HT1080 (cell line): ENCODE results near the gene CEP290. TPM values are rescaled to one million over a fixed set of nuclear protein-coding genes. Genes with fewer than 3 reads are reported as not detected.

Experiments
- DNase-seq: peaks from one replicate; pipeline ENCODE4 v3.0.0-alpha.2; 2015; ENCODE audit warnings: low read depth
- polyA plus RNA-seq, 2 experiments: library from polyadenylated mRNA; depleted of rRNA; stranded (reverse); fragments of >200 nt; gene quantifications; 2 replicates each; pipeline ENCODE4 v1.2.3, GENCODE V29; 2015
- total RNA-seq: library from RNA; depleted of rRNA; stranded (reverse); fragments of >200 nt; shearing (Covaris generic); gene quantifications from 2 replicates; pipeline ENCODE4 v1.2.3, GENCODE V29; 2014; rRNA removed

Gene CEP290, protein sequence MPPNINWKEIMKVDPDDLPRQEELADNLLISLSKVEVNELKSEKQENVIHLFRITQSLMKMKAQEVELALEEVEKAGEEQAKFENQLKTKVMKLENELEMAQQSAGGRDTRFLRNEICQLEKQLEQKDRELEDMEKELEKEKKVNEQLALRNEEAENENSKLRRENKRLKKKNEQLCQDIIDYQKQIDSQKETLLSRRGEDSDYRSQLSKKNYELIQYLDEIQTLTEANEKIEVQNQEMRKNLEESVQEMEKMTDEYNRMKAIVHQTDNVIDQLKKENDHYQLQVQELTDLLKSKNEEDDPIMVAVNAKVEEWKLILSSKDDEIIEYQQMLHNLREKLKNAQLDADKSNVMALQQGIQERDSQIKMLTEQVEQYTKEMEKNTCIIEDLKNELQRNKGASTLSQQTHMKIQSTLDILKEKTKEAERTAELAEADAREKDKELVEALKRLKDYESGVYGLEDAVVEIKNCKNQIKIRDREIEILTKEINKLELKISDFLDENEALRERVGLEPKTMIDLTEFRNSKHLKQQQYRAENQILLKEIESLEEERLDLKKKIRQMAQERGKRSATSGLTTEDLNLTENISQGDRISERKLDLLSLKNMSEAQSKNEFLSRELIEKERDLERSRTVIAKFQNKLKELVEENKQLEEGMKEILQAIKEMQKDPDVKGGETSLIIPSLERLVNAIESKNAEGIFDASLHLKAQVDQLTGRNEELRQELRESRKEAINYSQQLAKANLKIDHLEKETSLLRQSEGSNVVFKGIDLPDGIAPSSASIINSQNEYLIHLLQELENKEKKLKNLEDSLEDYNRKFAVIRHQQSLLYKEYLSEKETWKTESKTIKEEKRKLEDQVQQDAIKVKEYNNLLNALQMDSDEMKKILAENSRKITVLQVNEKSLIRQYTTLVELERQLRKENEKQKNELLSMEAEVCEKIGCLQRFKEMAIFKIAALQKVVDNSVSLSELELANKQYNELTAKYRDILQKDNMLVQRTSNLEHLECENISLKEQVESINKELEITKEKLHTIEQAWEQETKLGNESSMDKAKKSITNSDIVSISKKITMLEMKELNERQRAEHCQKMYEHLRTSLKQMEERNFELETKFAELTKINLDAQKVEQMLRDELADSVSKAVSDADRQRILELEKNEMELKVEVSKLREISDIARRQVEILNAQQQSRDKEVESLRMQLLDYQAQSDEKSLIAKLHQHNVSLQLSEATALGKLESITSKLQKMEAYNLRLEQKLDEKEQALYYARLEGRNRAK (N-terminal part only)
- total RNA-seq: 5.7 and 5.8 TPM in 2 replicates
- polyA plus RNA-seq (2015; cell fraction: cytosol; rRNA removed): 6.0 and 10.3 TPM in 2 replicates
- polyA plus RNA-seq (2015; cell fraction: nucleus; rRNA removed): 19.0 and 20.7 TPM in 2 replicates

DNA sequence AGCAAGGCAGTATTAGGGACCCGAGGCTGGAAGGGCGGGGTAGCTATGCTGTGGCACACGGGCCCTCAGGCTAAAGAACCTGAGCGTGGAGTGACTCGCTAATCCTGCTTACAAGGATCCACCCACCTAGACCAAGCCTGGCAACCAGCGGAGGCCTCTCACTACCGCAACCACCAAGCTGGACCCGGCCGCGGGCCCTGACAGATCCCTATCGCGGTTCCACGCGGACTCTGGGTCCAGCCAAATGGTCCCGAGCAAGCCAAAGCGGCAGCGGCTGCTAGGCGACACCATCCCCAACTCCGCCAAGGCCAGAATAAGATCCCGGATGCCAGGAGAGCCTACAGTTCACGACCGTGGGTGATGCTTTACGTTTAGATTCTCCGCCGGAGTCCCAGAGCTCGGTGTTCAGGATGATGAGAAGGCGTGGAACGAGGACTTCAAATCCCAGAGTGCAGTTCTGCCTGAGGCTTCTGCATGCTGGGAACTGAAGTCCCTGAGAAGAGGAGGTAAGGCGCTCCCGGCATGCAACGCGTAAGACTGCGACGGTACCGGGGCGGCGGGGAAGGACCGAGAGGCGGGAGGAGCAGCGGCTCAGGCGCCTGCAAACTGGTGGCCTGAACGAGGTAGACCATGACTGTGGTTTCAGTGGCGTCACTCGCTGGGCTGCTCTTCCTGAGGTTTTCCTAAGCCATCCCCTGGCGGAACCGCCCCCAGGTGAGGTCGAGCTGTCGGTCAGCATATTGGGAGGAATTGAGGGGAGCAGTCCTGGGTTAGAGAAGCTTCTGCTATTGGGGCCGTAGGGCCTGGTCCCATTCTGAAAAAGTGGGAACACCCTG lies at the start of gene CEP290, which contains the start of gene TMTC3:
Gene CEP290, minus strand, starts transcription at position 315 of the 836 bp plus-strand sequence. CDS start 781 bp downstream, outside the sequence.
Gene TMTC3, plus strand, starts transcription at position 534 of the 836 bp plus-strand sequence. CDS start 6,009 bp downstream, outside the sequence.
- peak; percentile 99 for DNase-seq

- DNase-seq: peak; percentile 5
These were observed 46.3 kb upstream of the CEP290 start for GRCh38 chr12:88188180-88188579.

DNA sequence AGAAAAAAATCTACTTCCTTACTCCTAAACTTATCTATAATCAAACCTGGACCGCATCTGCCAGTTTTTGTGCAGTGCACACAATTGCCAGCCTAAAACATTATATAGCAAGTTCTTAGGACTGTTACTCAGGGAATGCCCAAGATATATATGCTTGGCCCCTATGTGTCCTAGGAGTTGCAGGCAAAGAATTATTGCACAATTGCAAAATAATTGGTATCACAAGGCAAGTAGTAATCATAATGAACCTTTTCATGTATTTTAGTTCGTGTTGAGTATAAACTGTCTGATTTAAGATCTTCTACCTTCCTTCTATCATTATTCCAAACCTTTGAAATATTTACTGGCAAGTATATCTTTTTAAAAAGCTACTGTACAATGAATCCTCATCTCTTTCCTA lies 45.7 kb upstream of the CEP290 start:
- DNase-seq: no peak

- DNase-seq: peak; percentile 80
These were observed 44.1 kb upstream of the CEP290 start for GRCh38 chr12:88185988-88186387.

DNA sequence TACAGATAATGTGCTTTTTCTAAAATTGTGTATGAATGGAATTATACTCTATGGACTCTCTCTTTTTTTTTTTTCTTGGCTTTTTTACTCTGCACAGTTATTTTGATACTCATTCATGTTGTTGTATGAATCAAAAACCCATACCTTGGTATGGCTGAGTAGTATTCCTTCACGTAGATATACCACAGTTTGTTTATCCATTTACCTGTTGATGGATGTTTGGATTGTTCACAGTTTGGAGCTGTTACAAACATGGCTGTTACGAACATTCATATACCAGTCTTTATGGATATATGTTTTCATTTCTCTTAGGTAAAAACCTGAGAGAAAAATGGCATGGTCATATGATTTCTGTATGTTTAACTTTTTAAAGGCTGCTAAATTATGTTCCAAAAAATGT lies 43.4 kb upstream of the CEP290 start:
- no peak for DNase-seq

DNA sequence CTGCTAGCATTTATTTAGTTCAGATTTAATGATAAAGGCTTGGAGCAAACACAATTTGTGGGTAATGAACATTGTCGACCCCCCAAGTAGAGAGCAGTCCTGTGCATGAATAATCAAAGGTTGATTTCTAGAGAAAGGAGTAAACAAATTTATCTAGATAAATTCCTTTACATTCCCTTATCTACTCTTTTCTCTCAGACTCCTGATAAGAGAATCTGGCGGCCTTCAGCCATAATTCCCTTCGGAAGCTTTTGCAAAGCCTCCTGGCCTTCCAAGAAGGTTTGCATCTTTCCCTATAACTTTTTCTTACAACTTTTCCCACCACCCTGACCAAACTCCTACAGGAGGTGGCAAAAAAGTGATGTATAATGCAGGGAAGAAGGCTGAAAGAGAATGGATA lies 42.3 kb upstream of the CEP290 start:
- no peak for DNase-seq

- DNase-seq: no peak
These were observed 40.5 kb upstream of the CEP290 start for GRCh38 chr12:88182416-88182815.

- no peak for DNase-seq
These were observed 40.0 kb upstream of the CEP290 start for GRCh38 chr12:88181881-88182280.

GRCh38 chr12:88179436-88180014 lies 37.6 kb upstream of the CEP290 start:
- no peak for DNase-seq

DNA sequence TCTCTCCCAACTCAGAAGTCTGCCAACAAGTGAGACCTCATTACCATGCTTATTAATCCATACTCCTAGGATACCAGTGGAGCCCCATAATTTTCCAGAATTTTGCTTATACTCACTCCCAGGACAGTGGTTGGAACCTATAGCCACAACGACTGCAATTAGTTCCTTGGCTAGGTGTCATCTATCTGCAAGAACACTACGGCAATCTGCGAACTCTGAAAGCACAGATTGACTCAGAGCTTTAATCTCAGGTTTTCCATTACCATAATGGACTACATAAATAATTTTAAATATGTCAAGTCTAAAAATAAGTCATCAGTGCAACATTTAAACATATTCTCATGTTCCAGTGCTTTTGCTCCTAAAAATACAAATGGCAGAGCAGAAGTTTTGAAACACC lies 33.7 kb upstream of the CEP290 start:
- no peak for DNase-seq

GRCh38 chr12:88172844-88173407 lies 31.0 kb upstream of the CEP290 start:
- DNase-seq: peak; percentile 51

DNA sequence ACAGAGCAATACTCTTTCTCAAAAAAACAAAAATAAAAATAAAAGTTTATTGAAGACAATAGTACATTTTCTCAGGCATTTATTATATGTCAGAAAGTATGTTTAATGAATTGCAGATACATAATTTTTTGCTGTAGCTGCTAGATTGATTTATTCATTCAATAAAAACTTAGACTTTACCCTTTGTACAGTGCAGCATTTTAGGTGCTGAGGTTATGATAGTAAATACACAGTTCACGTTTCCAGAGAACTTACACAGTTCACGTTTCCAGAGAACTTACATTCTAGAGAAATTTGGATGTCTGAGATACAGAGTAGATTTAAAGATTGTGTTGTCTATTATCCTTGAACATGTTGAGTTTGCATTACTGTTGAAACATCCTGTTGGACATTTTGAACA lies 25.5 kb upstream of the CEP290 start:
- no peak for DNase-seq

- DNase-seq: no peak
These were observed 24.3 kb upstream of the CEP290 start for GRCh38 chr12:88166179-88166578.

- no peak for DNase-seq
These were observed 21.5 kb upstream of the CEP290 start for GRCh38 chr12:88163371-88163770.

DNA sequence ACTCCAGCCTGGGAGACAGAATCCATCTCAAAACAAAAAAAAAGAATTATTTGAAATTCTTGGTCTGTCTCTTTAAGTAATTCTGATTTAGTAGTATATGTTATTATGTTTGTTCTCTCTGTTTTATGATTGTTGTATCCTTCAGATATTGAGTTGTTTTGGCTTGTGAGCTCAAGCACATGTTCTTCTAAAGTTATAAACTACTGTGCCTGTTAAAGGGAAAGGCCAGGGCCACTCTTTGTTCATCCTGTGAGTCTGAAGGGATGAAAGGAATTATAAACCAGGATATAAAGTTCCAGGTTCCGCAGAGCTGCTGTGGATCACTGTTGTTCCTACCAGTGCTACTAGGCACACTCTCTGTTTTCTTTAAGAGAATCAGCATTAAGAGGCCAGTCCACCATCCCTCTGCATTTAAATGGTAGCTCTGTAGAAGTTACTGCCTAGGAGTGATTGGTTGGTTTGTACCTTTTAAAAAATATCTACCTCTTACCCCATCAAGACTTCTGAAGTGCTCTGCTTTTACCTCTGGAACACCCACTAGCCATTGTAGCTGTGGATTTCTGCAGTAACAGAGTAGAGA lies 14.3 kb upstream of the CEP290 start:
- no peak for DNase-seq

GRCh38 chr12:88153959-88154358 lies 12.1 kb upstream of the CEP290 start:
- DNase-seq: no peak

- no peak for DNase-seq
These were observed 8.2 kb upstream of the CEP290 start for GRCh38 chr12:88150063-88150462.

GRCh38 chr12:88145567-88146505 lies 3.9 kb upstream of the CEP290 start:
- DNase-seq: no peak
